Jurkat, Clone E6-1 (cell line): ENCODE data around the gene CAMK2D. TPM values are rescaled to one million over a fixed set of nuclear protein-coding genes. Genes with fewer than 3 reads are reported as not detected.
"Not testable (repeated sequence)": the region's sequence is repeated elsewhere in the genome, so short reads cannot be mapped to it uniquely, and the experiment has no call there.

Source experiments
- DNase-seq: peaks from one replicate; pipeline ENCODE4 v3.0.0-alpha.2; 2011; ENCODE audit warnings: low read depth, low spot score
- H3K4me3 ChIP-seq: 2 replicates; pipeline ENCODE4 v1.5.1; 2011; ENCODE audit warnings: mild to moderate bottlenecking, low read length, control low read depth, moderate library complexity
- polyA plus RNA-seq: library from polyadenylated mRNA; unstranded; fragments of >200 nt; gene quantifications from one replicate; pipeline ENCODE4 v1.2.1, GENCODE V29; 2012; ENCODE audit warnings: missing spikeins; ENCODE audit not compliant: insufficient read length, insufficient read depth

The CAMK2D gene
- polyA plus RNA-seq = 6.5 TPM

DNA sequence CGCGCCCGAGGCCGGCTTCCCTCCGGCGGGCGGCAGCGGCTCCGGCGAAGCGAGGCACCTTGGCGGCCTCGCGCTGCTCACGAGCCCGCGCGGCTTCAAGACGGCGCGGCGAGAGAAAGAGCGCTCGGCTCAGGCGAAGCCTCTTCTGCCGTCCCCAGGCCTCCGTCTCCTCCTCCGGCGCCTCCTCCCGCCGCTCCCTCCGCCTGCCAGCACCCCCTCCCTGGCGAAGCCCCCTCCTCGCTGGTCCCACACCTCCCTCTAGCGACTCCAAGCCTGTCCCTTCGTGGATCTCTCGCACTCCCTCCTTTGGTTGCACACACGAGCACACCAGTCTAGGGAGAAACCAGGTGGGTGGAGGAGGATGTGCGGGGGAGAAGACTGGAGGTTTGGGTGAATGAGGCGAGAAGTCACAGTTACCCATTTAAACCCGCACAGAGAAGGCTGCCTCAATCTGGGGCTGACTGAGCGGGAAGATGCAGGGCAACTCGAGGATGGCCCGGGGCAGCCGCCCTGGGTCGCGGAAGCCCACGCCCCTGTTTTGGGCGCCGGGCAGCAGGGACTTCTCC is at the start of gene CAMK2D:
Gene CAMK2D, minus strand, starts transcription at position 119 of the 566 bp plus-strand sequence. CDS start 670 bp downstream, outside the sequence.
- H3K4me3 ChIP-seq = peak within 1 kb of the TSS; percentile 77
- DNase-seq = peak; percentile 85

DNA sequence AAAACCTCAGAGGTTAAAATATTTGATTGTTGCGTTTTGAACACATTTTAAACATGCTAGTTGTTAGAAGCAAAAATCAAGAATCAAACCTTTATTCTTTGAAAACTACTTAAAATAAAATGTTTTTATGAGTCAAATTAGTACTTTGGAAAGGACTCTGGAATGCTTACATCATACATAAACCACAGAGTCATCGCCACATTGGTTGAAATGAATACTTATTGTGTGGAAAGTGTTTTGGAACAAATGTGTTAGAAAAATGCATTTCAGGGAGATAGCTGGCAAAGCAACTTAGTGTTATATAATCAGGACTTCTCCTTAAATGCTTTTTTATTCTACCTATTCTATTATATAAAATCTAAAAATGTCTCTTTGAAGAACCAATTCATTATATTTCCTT is 49.4 kb upstream of the CAMK2D start:
- no peak for DNase-seq
- no peak overlapping the region for H3K4me3 ChIP-seq

DNA sequence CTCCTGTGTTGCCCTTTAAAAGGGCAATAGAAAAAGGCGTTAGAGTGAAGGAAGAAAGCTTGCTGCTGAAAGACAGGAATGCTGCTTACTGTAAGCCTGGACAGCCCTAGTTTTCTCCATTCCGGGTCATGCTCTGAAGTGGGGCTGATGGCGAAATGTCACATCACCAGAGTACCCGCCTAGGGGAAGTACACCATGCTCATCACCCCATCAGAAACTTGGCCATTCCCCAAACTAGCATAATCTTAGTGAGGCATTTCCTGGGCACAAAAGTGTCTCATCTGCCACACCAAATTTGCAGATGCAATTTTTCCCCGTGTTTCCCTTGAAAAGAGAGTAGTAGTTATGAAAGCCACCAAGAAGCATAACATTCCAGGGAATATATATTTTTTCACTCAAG is 47.8 kb upstream of the CAMK2D start:
- no peak overlapping the region for H3K4me3 ChIP-seq
- no peak for DNase-seq

GRCh38 chr4:113806850-113807249 is 45.3 kb upstream of the CAMK2D start:
- no peak for DNase-seq
- H3K4me3 ChIP-seq = no peak overlapping the region

GRCh38 chr4:113801882-113802281 is 40.3 kb upstream of the CAMK2D start:
- no peak for DNase-seq
- no peak overlapping the region for H3K4me3 ChIP-seq

GRCh38 chr4:113796381-113796780 is 34.8 kb upstream of the CAMK2D start:
- DNase-seq, H3K4me3 ChIP-seq: not testable (repeated sequence)

- DNase-seq = no peak
These were observed 28.9 kb upstream of the CAMK2D start for GRCh38 chr4:113790478-113790877.

GRCh38 chr4:113788888-113789287 is 27.4 kb upstream of the CAMK2D start:
- no peak for DNase-seq
- no peak overlapping the region for H3K4me3 ChIP-seq

More at GRCh38 chr4:113790478-113790877, 28.9 kb upstream of the CAMK2D start:
- no peak overlapping the region for H3K4me3 ChIP-seq

DNA sequence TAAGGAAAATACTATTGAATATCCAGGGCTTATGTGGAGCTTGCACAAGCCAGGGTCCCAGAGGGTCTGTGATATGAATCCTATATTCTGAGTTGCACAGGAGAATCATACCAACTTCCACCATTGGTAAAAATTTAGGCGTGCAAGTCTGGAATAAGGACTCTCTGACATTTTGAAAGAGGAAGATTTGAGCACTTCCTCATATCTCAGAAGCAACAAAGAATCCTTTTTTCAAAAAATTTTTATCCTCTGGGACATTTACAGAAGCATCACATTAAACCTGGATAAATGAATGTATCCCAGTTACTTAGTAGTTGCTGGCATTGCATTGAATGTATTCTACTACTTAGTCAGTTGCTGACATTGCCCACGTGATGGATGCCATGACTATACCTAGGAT is 24.2 kb upstream of the CAMK2D start:
- no peak overlapping the region for H3K4me3 ChIP-seq
- no peak for DNase-seq

GRCh38 chr4:113784497-113785250 is 23.1 kb upstream of the CAMK2D start:
- no peak for DNase-seq
- H3K4me3 ChIP-seq = no peak overlapping the region

- DNase-seq = no peak
- no peak overlapping the region for H3K4me3 ChIP-seq
These were observed 22.2 kb upstream of the CAMK2D start for GRCh38 chr4:113783701-113784100.

DNA sequence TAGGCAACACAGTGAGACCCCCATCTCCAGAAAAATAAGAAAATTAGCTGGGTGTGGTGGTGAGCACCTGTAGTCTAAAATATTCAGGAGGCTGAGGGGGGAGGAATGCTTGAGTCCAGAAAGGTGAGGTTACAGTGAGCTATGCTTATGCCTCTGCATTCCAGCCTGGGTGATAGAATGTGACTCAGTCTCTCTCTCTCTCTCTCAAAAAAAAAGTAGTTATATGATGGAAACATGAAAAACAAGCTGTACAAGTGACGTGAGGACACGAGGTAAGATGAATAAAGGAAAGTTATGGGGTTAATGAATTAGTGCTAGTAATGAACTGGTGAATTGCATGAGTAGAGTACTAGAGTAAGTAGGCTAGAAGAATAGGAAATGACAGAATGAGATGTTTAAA is 21.8 kb upstream of the CAMK2D start:
- no peak for DNase-seq
- no peak overlapping the region for H3K4me3 ChIP-seq

GRCh38 chr4:113781439-113782040 is 20.0 kb upstream of the CAMK2D start:
- H3K4me3 ChIP-seq = no peak overlapping the region
- peak; percentile 24 for DNase-seq

- no peak for DNase-seq
- H3K4me3 ChIP-seq = no peak overlapping the region
These were observed 15.1 kb upstream of the CAMK2D start for GRCh38 chr4:113776679-113777078.

DNA sequence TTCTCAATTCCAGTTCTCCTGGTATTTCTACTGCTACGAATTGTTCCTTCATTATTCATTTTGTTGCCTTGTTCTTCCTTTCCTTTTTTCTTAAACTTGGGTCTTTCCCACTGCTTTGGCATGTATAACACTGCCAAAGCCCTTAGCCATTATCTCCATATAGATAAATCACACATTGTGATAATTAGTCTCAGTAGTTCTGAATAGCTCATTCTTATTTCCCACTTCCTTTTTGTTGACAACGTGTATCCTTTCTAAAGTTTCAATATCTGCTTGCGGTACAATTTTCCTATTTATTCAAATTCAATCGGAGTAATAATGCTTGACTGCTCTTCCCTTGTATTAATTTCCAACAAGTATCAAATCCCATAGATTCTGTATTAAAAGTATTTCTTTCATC is 14.5 kb upstream of the CAMK2D start:
- DNase-seq = no peak
- H3K4me3 ChIP-seq = no peak overlapping the region

- no peak for DNase-seq
- H3K4me3 ChIP-seq = no peak overlapping the region
These were observed 12.2 kb upstream of the CAMK2D start for GRCh38 chr4:113773756-113774155.

GRCh38 chr4:113773014-113773413 is 11.5 kb upstream of the CAMK2D start:
- DNase-seq = no peak

DNA sequence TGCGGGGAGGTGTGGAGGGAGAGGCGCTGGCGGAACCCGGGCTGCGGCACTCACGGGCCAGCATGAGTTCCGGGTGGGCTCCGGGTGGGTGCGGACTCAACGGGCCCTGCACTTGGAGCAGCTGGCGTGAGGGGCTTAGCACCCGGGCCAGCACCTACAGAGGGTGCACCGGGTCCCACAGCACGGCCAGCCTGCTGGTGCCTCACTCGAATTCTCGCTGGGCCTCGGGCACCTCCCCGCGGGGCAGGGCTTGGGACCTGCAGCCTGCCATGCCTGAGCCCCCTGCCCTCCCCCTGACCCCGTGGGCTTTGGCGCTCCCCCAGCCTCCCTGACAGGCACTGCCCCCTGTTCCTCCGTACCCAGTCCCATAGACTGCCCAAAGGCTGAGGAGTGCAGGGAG is 10.8 kb upstream of the CAMK2D start:
- DNase-seq = no peak

More at GRCh38 chr4:113773014-113773413, 11.5 kb upstream of the CAMK2D start:
- no peak overlapping the region for H3K4me3 ChIP-seq

DNA sequence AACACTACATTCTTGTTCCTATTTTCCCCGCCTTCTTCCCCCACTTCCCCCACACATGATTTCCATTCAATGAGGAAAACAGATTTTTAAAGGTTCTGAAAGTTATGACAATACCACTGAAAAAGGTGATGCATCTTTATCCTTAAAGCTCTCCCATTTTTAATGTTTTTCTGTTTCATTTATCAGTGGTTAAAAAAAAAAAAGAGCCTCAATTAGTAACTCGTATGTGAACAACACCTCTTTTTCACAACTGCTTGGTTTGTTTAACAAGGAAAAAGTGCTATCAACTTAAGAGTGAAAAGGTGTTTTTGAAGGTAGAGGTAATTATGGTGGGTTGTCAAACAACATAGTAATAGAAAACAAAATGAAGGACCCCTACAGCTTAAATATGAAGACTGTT is 8.2 kb upstream of the CAMK2D start:
- DNase-seq = no peak
- H3K4me3 ChIP-seq = no peak overlapping the region

More for the DNA sequence above, 10.8 kb upstream of the CAMK2D start:
- H3K4me3 ChIP-seq = no peak overlapping the region

GRCh38 chr4:113768952-113769351 is 7.4 kb upstream of the CAMK2D start:
- DNase-seq = no peak
- no peak overlapping the region for H3K4me3 ChIP-seq
